HL-60 (cell line): ENCODE results near the gene CTH.
"Not testable (repeated sequence)": the region's sequence is repeated elsewhere in the genome, so short reads cannot be mapped to it uniquely, and the experiment has no call there.

Source experiments
- DNase-seq, 2 experiments: peaks; one replicate each; pipeline ENCODE4 v3.0.0-alpha.2; 2010 to 2020; ENCODE audit warnings: low read depth in 1 of 2, low spot score in 1 of 2
- H3K27ac ChIP-seq: fragments of 250-450 bp; sonication (Bioruptor Pico); replicated peaks from 2 replicates; pipeline ENCODE4 v1.5.1; 2020; ENCODE audit warnings: mild to moderate bottlenecking, moderate library complexity
- H3K27me3 ChIP-seq: fragments of 250-450 bp; sonication (Bioruptor Pico); 2 replicates; pipeline ENCODE4 v1.5.1; 2021; ENCODE audit warnings: mild to moderate bottlenecking, moderate library complexity; ENCODE audit not compliant: insufficient read depth, poor library complexity, severe bottlenecking
- H3K4me3 ChIP-seq: replicated peaks from 2 replicates; pipeline ENCODE4 v1.5.1; 2011; ENCODE audit warnings: mild to moderate bottlenecking, control low read depth, low read length; ENCODE audit not compliant: insufficient read depth
- GABPA ChIP-seq: IDR thresholded peaks from 2 replicates; pipeline ENCODE4 v1.6.1; 2012; ENCODE audit warnings: low read depth
- POLR2AphosphoS5 ChIP-seq: IDR thresholded peaks from 2 replicates; pipeline ENCODE4 v1.6.1; 2012; ENCODE audit warnings: low read depth
- SPI1 ChIP-seq: IDR thresholded peaks from 2 replicates; pipeline ENCODE4 v1.6.1; 2012; ENCODE audit warnings: low read depth, mild to moderate bottlenecking, borderline replicate concordance
- TF ChIP-seq, protein P1 (sequence below): IDR thresholded peaks from one replicate; pipeline ENCODE4 v1.5.1; 2011; ENCODE audit warnings: low read length, control low read depth, inconsistent platforms; ENCODE audit not compliant: insufficient read depth
- TF ChIP-seq, protein P2 (sequence below): IDR thresholded peaks from 2 replicates; pipeline ENCODE4 v1.6.1; 2012; ENCODE audit warnings: low read depth; ENCODE audit not compliant: insufficient replicate concordance

CTH gene

DNA sequence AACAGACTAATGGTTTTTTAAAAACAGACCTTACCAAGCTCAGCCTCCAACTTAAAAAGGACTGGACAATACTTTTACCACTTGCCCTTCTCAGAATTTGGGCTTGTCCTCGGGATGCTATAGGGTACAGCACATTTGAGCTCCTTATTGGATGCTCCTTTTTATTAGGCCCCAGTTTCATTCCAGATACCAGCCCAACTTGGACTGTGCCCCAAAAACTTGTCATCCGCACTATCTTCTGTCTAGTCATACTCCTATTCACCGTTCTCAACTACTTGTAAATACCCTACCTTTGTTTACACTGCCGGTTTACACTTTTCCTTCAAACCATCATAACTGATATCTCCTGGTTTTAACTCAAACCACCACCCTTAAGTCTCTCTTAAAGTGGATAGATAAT is 38.6 kb upstream of the CTH start:
- Histone ChIP-seq H3K4me3 (no peak overlapping the region), H3K27ac (no peak overlapping the region), H3K27me3 (no peaks in the 10 kb centered on the region)
- no peak for DNase-seq
- TF ChIP-seq GABPA (no peak), POLR2AphosphoS5 (no peak)
- TF ChIP-seq, protein P1, sequence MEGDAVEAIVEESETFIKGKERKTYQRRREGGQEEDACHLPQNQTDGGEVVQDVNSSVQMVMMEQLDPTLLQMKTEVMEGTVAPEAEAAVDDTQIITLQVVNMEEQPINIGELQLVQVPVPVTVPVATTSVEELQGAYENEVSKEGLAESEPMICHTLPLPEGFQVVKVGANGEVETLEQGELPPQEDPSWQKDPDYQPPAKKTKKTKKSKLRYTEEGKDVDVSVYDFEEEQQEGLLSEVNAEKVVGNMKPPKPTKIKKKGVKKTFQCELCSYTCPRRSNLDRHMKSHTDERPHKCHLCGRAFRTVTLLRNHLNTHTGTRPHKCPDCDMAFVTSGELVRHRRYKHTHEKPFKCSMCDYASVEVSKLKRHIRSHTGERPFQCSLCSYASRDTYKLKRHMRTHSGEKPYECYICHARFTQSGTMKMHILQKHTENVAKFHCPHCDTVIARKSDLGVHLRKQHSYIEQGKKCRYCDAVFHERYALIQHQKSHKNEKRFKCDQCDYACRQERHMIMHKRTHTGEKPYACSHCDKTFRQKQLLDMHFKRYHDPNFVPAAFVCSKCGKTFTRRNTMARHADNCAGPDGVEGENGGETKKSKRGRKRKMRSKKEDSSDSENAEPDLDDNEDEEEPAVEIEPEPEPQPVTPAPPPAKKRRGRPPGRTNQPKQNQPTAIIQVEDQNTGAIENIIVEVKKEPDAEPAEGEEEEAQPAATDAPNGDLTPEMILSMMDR = no peak

DNA sequence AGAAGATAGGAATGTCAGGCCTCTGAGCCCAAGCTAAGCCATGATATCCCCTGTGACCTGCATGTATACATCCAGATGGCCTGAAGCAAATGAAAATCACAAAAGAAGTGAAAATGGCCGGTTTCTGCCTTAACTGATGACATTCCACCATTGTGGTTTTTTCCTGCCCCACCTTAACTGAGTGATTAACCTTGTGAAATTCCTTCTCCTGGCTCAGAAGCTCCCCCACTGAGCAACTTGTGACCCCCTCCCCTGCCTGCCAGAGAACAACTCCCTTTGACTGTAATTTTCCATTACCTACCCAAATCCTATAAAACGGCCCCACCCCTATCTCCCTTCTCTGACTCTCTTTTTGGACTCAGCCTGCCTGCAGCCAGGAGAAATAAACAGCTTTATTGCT is 37.5 kb upstream of the CTH start:
- not testable (repeated sequence) for DNase-seq, H3K27me3 ChIP-seq, H3K27ac ChIP-seq, H3K4me3 ChIP-seq

DNA sequence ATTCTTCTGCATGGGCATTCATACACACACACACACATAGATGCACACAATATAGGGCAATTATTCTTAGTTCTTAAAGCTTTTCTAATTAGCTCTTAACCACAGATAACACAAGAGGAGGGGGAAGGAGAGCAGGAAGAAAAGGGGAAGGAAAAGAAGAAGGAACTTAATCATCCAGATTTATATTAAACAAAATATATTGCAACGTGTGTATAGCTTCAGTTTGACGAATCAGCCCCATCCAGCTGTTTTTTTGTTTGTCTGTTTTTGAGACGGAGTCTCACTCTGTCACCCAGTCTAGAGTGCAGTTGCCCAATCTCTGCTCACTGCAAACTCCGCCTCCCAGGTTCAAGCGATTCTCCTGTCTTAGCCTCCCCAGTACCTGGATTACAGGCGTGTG is 34.9 kb upstream of the CTH start:
- no peak for DNase-seq
- Histone ChIP-seq H3K4me3 (no peak overlapping the region), H3K27me3 (no peaks in the 10 kb centered on the region), H3K27ac (no peak overlapping the region)
- TF ChIP-seq SPI1 = no peak
- TF ChIP-seq, protein P1 = no peak
- no peak for TF ChIP-seq POLR2AphosphoS5
- TF ChIP-seq, protein P2, sequence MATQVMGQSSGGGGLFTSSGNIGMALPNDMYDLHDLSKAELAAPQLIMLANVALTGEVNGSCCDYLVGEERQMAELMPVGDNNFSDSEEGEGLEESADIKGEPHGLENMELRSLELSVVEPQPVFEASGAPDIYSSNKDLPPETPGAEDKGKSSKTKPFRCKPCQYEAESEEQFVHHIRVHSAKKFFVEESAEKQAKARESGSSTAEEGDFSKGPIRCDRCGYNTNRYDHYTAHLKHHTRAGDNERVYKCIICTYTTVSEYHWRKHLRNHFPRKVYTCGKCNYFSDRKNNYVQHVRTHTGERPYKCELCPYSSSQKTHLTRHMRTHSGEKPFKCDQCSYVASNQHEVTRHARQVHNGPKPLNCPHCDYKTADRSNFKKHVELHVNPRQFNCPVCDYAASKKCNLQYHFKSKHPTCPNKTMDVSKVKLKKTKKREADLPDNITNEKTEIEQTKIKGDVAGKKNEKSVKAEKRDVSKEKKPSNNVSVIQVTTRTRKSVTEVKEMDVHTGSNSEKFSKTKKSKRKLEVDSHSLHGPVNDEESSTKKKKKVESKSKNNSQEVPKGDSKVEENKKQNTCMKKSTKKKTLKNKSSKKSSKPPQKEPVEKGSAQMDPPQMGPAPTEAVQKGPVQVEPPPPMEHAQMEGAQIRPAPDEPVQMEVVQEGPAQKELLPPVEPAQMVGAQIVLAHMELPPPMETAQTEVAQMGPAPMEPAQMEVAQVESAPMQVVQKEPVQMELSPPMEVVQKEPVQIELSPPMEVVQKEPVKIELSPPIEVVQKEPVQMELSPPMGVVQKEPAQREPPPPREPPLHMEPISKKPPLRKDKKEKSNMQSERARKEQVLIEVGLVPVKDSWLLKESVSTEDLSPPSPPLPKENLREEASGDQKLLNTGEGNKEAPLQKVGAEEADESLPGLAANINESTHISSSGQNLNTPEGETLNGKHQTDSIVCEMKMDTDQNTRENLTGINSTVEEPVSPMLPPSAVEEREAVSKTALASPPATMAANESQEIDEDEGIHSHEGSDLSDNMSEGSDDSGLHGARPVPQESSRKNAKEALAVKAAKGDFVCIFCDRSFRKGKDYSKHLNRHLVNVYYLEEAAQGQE = no peak
- TF ChIP-seq GABPA = no peak

DNA sequence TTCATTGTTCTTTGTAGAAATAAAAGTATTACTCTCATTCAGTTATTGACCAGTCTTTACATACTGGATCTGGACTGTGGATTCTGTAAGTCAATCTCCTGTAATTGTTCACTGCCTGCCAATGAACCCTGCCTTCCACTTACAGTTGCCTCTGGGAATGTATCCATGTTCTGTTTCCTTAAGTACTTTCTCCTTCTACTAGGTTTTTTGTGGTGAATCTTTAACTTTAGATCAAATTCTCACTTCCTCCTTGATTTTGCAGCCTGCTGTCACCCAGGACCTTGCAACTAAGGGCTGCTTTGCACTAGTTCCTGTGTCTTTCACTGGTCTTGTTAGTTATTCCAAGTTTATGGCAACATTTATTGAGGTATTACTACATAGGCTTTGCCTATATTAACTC is 28.4 kb upstream of the CTH start:
- no peak for DNase-seq

DNA sequence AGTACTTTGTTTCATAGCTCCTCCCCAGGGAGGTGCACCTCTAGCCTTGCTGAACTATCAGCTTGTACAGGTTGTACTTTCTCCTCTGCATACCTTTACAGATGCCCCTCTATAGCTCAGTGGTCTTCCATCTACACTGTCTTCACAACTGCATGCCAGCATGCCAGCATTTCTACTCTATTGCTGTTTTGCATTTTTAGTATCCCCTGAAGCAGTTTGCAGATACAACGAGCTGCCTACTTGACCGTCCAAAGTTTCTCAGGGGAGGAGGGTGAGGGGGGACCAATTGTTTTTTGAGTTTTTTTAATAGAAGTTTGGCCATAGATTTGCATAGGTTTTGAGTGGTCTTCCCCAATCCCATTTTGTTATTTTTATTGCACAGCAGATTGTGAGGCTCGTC is 27.6 kb upstream of the CTH start:
- H3K27ac ChIP-seq = no peak overlapping the region

More for the DNA sequence above, 28.4 kb upstream of the CTH start:
- H3K27me3 ChIP-seq = no peaks in the 10 kb centered on the region
- H3K4me3 ChIP-seq = no peak overlapping the region
- H3K27ac ChIP-seq = no peak overlapping the region
- peak; percentile 64; the same call in 1 of the 2 replicates for TF ChIP-seq SPI1
- TF ChIP-seq GABPA = no peak

More for the DNA sequence above, 27.6 kb upstream of the CTH start:
- TF ChIP-seq, protein P2 = no peak
- TF ChIP-seq GABPA (no peak), POLR2AphosphoS5 (no peak), SPI1 (no peak)
- TF ChIP-seq, protein P1 = no peak
- Histone ChIP-seq H3K27me3 (no peaks in the 10 kb centered on the region), H3K4me3 (no peak overlapping the region)
- no peak for DNase-seq
